Hepatocyte (in vitro differentiated cells): ENCODE results near the gene SEMA3D. TPM values are rescaled to one million over a fixed set of nuclear protein-coding genes. Genes with fewer than 3 reads are reported as not detected.

Experiments used
- DNase-seq: peaks from one replicate; pipeline ENCODE4 v3.0.0-alpha.2; 2016; ENCODE audit warnings: low spot score
- H2AFZ ChIP-seq: fragments of 200-600 bp; sonication (generic); 2 replicates; pipeline ENCODE4 v1.6.0; 2016; ENCODE audit warnings: antibody characterized with exemption, mild to moderate bottlenecking
- H3K27ac ChIP-seq: fragments of 200-600 bp; sonication (generic); 2 replicates; pipeline ENCODE4 v1.5.1; 2016; ENCODE audit warnings: mild to moderate bottlenecking
- H3K27me3 ChIP-seq: fragments of 200-600 bp; sonication (generic); 2 replicates; pipeline ENCODE4 v1.6.1; 2016
- H3K36me3 ChIP-seq: fragments of 200-600 bp; sonication (generic); replicated peaks from 2 replicates; pipeline ENCODE4 v1.5.1; 2016; ENCODE audit warnings: low read depth; ENCODE audit not compliant: insufficient read depth
- H3K4me1 ChIP-seq: fragments of 200-600 bp; sonication (generic); 2 replicates; pipeline ENCODE4 v1.5.1; 2016; ENCODE audit warnings: mild to moderate bottlenecking, moderate library complexity; ENCODE audit not compliant: insufficient read depth
- H3K4me2 ChIP-seq: fragments of 200-600 bp; sonication (generic); 2 replicates; pipeline ENCODE4 v1.6.0; 2016
- H3K4me3 ChIP-seq: fragments of 200-600 bp; sonication (generic); 2 replicates; pipeline ENCODE4 v1.5.1; 2016; ENCODE audit warnings: mild to moderate bottlenecking
- H3K79me2 ChIP-seq: fragments of 200-600 bp; sonication (generic); 2 replicates; pipeline ENCODE4 v1.6.0; 2017; ENCODE audit warnings: mild to moderate bottlenecking
- H3K9me2 ChIP-seq: fragments of 200-600 bp; sonication (generic); replicated peaks from 2 replicates; pipeline ENCODE4 v1.6.0; 2017; ENCODE audit warnings: mild to moderate bottlenecking; ENCODE audit not compliant: insufficient read depth
- H3K9me3 ChIP-seq: fragments of 200-600 bp; sonication (generic); 2 replicates; pipeline ENCODE4 v1.5.1; 2016; ENCODE audit warnings: low read depth, mild to moderate bottlenecking
- H4K20me1 ChIP-seq: fragments of 200-600 bp; sonication (generic); 2 replicates; pipeline ENCODE4 v1.6.0; 2016; ENCODE audit warnings: mild to moderate bottlenecking; ENCODE audit not compliant: insufficient read depth, poor library complexity, severe bottlenecking
- EZH2 ChIP-seq: fragments of 200-600 bp; sonication (generic); IDR thresholded peaks from 2 replicates; pipeline ENCODE4 v1.6.1; 2016; ENCODE audit warnings: antibody characterized with exemption, mild to moderate bottlenecking, borderline replicate concordance
- EZH2phosphoT487 ChIP-seq: fragments of 200-600 bp; sonication (generic); IDR thresholded peaks from one replicate; pipeline ENCODE4 v1.6.1; 2018; ENCODE audit warnings: antibody characterized with exemption, mild to moderate bottlenecking, low read depth, moderate library complexity; ENCODE audit not compliant: unreplicated experiment, severe bottlenecking
- WGBS: methylation state at CpG from one replicate; pipeline ENCODE4 v1.1.6; 2016; ENCODE audit warnings: low lambda C conversion rate; ENCODE audit errors: missing lambda C conversion rate; 5-methylcytosine and 5-hydroxymethylcytosine counted together
- polyA plus RNA-seq: library from polyadenylated mRNA; unstranded; fragments of >200 nt; fragmentation: Nextera tagmentation; extraction: Ambion mirVana; gene quantifications from 2 replicates; pipeline ENCODE4 v1.2.1, GENCODE V29; 2016
- total RNA-seq: library from RNA; depleted of rRNA; stranded (reverse); fragments of >200 nt; gene quantifications from 2 replicates; pipeline ENCODE4 v1.2.3, GENCODE V29; 2014
- TF ChIP-seq, protein P1 (sequence below): fragments of 200-600 bp; sonication (generic); IDR thresholded peaks from 2 replicates; pipeline ENCODE4 v1.5.1; 2016; ENCODE audit warnings: antibody characterized with exemption, mild to moderate bottlenecking; ENCODE audit not compliant: poor library complexity

The SEMA3D gene
- total and polyA plus RNA-seq, 2 experiments from 2014 or later: 18.7 to 44.9 TPM

GRCh38 chr7:85095366-85095765 lies 91.5 kb downstream of the SEMA3D start:
- Histone ChIP-seq H3K36me3 (no peaks in the 10 kb centered on the region), H3K27ac (no peak overlapping the region), H3K9me2 (no peaks in the 10 kb centered on the region), H3K79me2 (no peaks in the 10 kb centered on the region), H4K20me1 (no peaks in the 10 kb centered on the region), H2AFZ (no peak overlapping the region), H3K27me3 (no peaks in the 10 kb centered on the region), H3K4me3 (no peak overlapping the region), H3K4me1 (no peaks in the 10 kb centered on the region), H3K9me3 (no peaks in the 10 kb centered on the region), H3K4me2 (no peak overlapping the region)
- WGBS: 75% methylated on average over 2 of the region's 2 CpGs
- DNase-seq: no peak
- TF ChIP-seq, protein P1, sequence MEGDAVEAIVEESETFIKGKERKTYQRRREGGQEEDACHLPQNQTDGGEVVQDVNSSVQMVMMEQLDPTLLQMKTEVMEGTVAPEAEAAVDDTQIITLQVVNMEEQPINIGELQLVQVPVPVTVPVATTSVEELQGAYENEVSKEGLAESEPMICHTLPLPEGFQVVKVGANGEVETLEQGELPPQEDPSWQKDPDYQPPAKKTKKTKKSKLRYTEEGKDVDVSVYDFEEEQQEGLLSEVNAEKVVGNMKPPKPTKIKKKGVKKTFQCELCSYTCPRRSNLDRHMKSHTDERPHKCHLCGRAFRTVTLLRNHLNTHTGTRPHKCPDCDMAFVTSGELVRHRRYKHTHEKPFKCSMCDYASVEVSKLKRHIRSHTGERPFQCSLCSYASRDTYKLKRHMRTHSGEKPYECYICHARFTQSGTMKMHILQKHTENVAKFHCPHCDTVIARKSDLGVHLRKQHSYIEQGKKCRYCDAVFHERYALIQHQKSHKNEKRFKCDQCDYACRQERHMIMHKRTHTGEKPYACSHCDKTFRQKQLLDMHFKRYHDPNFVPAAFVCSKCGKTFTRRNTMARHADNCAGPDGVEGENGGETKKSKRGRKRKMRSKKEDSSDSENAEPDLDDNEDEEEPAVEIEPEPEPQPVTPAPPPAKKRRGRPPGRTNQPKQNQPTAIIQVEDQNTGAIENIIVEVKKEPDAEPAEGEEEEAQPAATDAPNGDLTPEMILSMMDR: no peak
- TF ChIP-seq EZH2phosphoT487: no peak
- no peak for TF ChIP-seq EZH2

DNA sequence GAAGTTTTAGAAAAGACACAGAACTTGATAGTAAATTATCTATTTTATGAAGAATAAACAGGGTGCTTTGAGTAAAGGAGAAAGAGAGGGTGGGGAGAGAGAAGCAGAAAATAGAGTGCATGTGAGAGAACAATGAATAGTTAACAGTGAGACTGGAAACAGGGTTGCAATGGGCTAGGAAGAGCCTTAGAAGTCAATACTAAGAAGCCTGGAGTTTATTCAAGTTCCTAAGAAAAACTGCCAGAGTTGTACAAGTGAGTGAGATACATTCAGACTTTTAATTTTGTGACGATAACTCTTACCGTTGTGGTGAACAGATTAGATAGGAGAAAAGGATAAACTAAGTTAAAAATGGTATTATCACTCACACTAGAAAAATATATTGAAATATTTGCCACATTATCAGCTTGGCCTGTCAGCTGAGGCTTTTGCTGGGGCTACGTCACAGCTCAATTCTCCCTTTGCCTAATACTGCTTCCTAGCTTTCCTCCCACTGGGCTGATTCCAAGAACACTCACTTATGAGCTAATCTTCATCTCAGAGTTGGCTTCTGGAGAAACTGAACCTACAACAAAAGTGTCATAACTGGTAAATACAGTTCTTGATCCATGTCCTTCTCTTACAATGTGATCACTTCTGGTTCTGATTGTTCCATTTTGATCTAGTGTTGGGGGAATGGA lies 92.7 kb downstream of the SEMA3D start:
- no peaks in the 10 kb centered on the region for H3K9me3 ChIP-seq
- TF ChIP-seq EZH2 (no peak), EZH2phosphoT487 (no peak)
- TF ChIP-seq, protein P1: no peak
- H3K4me1 ChIP-seq: no peaks in the 10 kb centered on the region
- H3K27ac ChIP-seq: no peak overlapping the region
- H3K9me2 ChIP-seq: no peaks in the 10 kb centered on the region
- no peaks in the 10 kb centered on the region for H4K20me1 ChIP-seq
- no peaks in the 10 kb centered on the region for H3K79me2 ChIP-seq
- H3K36me3 ChIP-seq: no peaks in the 10 kb centered on the region
- no peak overlapping the region for H3K4me3 ChIP-seq
- DNase-seq: no peak
- 87% methylated on average over 3 of the region's 3 CpGs for WGBS
- no peaks in the 10 kb centered on the region for H3K27me3 ChIP-seq
- H2AFZ ChIP-seq: no peak overlapping the region
- H3K4me2 ChIP-seq: no peak overlapping the region

GRCh38 chr7:85091565-85091928 lies 95.3 kb downstream of the SEMA3D start:
- Histone ChIP-seq H3K36me3 (no peaks in the 10 kb centered on the region), H3K4me1 (no peaks in the 10 kb centered on the region), H3K4me2 (no peak overlapping the region), H3K9me2 (no peaks in the 10 kb centered on the region), H3K9me3 (no peaks in the 10 kb centered on the region), H3K79me2 (no peaks in the 10 kb centered on the region), H2AFZ (no peak overlapping the region), H4K20me1 (no peaks in the 10 kb centered on the region), H3K27me3 (no peaks in the 10 kb centered on the region), H3K4me3 (no peak overlapping the region), H3K27ac (no peak overlapping the region)
- no peak for DNase-seq
- no peak for TF ChIP-seq EZH2phosphoT487
- TF ChIP-seq, protein P1: no peak
- TF ChIP-seq EZH2: no peak
- 72% methylated on average over 4 of the region's 4 CpGs for WGBS
